B cell (primary cell): ENCODE data around the gene LRRC4.

Source experiments
- EZH2 ChIP-seq: IDR thresholded peaks from 2 replicates; pipeline ENCODE4 v1.6.1; 2012; ENCODE audit warnings: borderline replicate concordance, low read depth, mild to moderate bottlenecking, moderate library complexity, low read length; ENCODE audit not compliant: insufficient read depth, poor library complexity, severe bottlenecking
- TF ChIP-seq, protein P1 (sequence below): fragments of 200-600 bp; IDR thresholded peaks from one replicate; pipeline ENCODE4 v1.8.0; 2022; ENCODE audit warnings: antibody characterized with exemption, mild to moderate bottlenecking

DNA sequence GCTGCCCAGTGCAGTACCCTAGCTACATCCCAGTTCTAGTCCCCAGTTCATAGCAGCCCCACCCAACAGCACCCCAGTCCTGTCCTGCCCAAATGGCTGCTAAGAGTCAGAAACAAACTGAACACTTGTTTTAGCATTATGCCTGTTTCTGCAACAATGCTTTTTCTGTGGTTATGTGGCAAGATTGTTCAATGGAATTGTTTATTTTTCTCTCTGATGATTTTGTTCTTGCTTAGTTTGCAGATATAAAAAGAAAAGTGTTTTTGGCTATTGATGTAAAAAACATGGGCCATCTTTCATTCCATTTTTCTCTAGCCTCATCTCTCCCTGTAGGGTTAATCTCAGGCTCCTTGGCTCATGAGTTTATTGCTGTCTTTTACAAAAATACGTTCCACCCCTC, 42.5 kb downstream of the LRRC4 start:
- TF ChIP-seq, protein P1, sequence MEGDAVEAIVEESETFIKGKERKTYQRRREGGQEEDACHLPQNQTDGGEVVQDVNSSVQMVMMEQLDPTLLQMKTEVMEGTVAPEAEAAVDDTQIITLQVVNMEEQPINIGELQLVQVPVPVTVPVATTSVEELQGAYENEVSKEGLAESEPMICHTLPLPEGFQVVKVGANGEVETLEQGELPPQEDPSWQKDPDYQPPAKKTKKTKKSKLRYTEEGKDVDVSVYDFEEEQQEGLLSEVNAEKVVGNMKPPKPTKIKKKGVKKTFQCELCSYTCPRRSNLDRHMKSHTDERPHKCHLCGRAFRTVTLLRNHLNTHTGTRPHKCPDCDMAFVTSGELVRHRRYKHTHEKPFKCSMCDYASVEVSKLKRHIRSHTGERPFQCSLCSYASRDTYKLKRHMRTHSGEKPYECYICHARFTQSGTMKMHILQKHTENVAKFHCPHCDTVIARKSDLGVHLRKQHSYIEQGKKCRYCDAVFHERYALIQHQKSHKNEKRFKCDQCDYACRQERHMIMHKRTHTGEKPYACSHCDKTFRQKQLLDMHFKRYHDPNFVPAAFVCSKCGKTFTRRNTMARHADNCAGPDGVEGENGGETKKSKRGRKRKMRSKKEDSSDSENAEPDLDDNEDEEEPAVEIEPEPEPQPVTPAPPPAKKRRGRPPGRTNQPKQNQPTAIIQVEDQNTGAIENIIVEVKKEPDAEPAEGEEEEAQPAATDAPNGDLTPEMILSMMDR: no peak
- no peak for TF ChIP-seq EZH2
